Germinal center (tissue), 1 donor: Measurements from ENCODE around the gene COL24A1.
"Not testable (repeated sequence)": the region's sequence is repeated elsewhere in the genome, so short reads cannot be mapped to it uniquely, and the experiment has no call there.

ENCODE experiments used
- DNase-seq: peaks from one replicate; pipeline ENCODE4 v3.0.0; 2012; ENCODE audit warnings: mixed read lengths, low spot score

Gene COL24A1

DNA sequence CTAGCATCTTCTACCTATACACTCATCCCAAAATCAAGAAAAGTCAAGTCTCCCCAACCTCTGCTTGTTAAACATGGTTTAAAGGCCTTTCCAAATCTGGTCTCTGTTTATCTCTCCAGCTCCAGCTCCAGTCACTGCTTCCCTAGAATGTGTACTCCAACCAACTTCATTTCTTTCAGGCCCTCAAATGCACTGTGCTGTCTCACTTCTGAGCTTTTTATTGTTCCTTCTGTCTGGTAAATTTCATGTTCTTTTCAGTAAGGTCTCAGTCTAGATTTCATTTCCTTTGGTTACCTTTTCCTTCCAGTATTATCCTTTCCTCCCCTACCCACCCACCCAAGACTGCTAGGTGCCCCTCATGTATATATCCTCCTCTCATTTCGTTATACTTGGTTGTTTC lies 3.7 kb downstream of the COL24A1 start:
- no peak for DNase-seq

DNA sequence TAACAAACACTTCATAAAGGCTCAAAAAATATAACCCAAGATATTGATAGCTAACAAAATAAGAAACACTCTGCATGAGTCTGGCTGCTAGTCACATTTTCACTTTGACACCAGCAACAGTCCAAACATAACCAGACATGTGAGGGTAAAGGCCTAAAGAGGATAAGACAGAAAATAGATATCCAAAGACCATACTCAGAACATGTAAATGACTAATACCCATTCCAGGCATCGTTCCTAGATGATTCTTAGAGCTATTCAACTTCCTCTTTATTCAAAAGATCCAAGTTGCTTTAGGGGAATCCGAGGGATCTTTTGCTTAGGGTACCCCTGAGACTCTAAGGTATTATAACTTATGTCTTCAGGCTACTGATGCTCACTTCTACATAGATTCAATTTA lies 5.1 kb downstream of the COL24A1 start:
- DNase-seq = no peak

DNA sequence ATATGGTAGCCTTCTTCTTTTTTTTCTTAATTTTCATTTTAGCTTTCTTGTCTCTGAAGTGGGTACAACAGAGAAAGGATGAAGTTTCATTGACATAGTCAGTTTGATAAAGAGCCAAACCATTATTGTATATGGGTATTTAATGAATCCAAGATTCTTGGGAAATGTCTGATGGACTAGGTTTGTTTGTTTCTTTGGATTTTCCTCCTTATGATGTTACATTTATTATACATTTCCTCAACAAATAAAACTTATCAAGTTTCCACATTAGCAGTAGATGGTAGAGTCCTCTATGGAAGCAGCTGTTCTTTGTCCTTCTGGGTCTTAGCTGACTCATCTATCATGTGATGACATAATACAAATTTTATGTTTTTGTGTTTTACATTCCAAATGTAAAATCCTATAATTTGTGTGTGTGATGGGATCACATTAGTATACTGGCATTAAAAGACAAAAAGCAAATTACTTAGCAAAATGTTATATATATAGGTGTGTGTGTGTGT lies 6.0 kb downstream of the COL24A1 start:
- DNase-seq = no peak

DNA sequence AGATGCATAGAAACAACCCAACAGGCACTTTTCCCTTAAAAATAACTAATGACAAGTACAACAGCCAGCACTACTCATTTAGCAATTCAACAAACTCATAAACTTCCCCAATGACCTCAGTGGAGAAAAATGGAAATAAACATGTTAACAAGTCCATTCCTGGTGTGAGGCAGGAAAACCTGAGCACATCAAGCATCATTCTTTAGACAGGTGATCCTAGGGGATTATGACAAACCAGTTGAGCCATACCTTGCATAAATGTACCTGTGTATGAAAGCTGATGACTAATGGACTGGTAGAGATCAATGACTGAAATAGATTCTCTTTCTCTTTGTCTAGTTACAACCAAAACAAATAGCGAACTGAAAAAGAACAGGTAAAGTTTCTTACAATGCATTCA lies 7.0 kb downstream of the COL24A1 start:
- DNase-seq = no peak

DNA sequence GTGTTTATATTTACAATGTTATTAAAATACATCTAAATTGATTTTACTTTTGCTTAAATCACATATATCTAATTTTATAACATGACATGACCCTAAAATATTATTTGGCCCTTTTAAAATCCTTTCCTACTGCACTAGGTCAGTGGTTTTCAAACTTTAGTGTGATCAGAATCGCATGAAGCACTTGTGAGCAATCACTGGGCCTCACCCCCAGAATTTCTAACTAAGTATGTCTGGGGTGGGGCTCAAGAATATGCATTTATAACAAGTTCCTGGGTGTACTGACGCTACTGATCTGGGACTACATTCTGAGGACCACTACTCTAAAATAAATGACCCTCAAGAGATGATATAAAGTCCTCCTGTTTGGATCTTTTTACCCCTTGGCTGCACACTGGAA lies 8.8 kb downstream of the COL24A1 start:
- no peak for DNase-seq

DNA sequence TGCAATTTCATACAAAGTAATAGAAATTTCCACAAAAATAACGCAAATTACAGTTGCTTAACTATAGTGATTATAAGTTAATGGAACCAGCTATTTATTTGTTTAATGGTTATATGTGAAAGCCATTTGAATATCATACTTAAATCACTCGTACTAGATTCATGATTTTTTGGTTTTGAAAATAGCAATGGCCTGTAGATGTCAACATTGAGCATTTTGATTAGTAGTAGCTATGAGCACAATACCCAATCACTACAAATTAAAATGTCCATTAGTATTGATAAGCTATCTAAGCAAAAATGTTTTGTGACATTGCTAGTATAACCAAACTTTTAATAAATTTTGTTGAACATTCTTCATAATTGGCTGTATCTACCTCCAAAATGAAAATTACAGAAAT lies 10.0 kb downstream of the COL24A1 start:
- no peak for DNase-seq

DNA sequence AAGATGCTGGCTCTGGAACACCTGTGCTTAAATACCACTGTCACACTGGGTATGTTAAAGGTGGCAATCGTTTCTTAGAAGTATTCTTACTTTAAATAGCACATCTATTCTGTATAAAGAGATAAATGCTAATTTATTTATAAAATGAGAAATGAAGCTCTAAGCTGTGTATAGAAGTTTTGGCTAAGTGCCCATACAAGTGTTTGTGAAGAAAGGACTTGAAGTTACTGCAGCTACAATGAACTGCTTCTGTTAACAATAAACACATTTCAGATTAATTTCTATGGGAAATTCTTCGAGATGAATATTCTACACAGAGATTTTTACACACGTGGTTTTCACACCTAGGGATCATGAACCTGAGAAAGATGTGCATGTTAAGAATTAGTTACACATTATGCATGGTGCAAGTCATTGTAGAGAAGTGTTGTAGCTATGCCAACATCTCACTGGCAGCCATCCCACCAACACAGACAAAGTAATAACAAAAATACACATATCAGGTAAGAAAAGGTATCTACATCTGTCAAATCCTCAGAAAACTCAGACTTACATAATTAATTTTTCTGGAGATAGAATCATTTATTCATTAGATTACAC lies 16.2 kb downstream of the COL24A1 start:
- DNase-seq = no peak

DNA sequence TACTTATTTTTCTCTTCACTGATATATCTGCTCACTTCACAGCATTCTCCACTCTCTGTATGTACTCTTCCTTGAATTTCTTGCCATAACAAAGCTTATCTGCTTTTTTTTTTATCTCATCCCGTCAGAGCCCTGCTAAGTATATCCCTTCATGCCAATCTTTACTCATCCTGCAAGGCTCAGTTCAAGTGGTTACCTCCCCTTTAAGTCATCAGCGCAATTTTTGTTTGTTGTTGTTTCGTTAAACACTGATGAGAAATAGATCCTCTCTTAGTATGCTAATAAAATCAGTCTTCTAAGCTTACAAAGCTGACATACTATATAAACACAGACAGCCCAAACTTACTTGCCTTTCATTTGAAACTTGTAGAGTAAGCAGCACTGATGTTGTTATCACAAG lies 17.8 kb downstream of the COL24A1 start:
- DNase-seq = no peak

DNA sequence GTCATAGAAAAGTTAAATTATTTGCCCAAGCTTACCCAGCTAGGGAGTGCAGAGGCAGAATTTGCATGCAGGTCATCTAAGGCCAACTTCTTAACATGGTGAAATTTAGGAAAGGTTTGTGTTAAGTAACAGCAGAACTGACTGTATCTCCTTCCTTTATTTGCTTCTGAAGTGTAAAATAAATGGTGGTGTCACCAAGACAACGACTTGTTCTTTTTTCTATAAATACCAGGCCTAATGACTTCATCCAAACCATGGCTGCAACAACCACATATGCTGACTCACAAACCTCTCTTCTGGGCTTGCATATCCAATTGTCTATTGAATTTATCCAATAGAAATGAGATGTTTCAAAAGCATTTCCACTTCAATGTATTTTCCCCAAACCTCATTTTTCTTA lies 19.1 kb downstream of the COL24A1 start:
- DNase-seq = no peak

DNA sequence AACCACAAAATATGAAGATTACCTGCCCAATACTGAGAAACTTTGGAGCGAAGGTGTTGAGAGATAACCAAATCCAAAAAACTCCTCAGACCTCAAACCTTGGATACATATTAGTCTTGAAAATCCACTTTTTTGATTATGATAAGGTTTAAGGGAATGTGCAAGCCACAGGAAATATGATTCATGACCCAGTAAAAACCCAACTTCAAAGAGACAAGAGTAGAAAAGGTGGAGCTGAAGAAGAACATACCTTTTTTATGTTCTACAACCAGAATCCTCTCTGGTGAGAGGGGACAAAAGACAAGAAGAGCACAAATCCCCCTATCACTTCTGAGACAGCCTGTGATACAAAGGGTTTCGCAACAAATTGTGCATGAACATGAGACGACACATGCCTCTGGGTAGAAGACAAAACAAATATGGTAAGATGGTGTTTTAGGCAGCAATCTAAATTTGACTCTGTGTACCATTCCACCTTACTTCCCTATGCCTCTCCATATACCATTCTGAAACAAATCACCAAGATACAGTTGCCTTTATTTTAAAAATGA lies 37.3 kb downstream of the COL24A1 start:
- no peak for DNase-seq

DNA sequence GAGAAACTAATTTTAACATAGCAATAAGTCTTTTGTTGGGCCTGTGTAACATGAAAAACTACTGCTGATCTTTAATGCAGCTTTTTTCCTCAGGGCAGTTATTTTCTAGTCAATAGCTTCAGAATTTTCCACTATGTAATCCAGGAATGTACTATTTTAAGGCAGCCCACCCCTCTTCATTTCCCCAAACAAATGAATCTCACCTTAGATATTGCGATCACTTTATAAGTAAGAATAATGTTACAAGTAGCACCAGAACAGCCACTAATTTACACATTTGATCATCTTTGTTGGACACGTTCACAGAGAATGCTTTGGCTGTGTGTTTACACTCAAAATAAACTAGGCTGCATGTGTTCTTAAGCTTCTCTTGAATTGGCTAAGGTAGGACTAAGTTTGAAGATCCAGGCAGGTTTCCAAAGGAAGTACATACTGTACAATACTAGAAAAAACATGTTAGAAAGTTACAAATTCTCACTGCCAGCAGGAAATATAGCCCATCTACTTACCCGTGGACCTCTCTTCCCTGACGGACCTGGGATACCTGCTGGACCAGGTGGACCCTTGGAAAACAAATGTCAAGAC lies 41.7 kb downstream of the COL24A1 start:
- DNase-seq = no peak

DNA sequence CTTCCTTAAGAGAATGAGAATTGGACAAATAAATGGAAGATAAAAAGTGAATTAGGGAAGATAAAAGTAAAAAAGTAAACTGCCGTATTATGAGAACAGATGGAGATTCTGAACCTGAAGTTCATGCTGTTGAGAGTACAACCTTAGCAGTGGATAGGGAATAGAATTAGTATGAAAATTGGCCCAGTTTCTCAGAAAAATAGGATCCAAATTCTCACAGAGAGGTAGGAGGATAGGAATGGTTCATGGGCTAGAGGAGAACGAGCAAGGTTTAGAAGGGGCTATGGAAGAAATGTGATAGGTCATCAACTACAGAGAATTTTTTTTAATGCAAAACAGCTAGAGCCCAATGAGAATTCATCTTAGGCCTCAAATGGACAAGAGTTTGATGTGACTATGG lies 42.3 kb downstream of the COL24A1 start:
- DNase-seq = no peak

DNA sequence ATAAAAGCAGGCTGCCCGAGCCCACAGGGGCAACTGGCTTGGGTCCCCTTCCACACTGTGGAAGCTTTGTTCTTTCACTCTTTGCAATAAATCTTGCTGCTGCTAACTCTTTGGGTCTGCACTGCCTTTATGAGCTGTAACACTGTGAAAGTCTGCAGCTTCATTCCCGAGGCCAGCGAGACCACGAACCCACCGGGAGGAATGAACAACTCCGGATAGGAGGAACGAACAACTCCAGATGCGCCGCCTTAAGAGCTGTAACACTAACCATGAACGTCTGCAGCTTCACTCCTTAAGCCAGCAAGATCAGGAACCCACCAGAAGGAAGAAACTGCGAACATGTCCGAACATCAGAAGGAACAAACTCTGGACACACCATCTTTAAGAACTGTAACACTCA lies 45.0 kb downstream of the COL24A1 start:
- not testable (repeated sequence) for DNase-seq

DNA sequence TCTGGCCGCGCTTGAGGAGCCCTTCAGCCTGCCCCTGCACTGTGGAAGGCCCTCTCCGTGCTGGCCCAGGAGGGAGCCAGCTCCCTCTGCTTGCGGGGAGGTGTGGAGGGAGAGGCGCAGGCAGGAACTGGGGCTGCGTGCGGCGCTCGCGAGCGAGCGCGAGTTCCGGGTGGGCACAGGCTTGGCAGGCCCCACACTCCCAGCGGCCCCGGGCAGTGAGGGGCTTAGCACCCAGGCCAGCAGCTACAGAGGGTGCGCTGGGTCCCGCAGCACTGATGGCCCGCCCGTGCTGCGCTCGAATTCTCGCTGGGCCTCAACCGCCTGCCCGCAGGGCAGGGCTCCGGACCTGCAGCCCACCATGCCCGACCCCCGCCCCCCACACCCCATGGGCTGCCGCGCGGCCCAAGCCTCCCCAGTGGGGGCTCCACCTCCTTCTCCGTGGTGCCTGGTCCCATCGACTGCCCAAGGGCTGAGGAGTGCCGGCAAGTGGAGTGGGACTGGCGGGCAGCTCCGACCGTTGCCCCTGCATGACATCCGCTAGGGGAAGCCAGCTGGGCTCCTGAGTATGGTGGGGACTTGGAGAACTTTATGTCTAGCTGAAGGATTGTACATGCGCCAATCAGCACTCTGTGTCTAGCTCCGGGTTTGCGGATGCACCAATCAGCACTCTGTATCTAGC lies 46.0 kb downstream of the COL24A1 start:
- no peak for DNase-seq

DNA sequence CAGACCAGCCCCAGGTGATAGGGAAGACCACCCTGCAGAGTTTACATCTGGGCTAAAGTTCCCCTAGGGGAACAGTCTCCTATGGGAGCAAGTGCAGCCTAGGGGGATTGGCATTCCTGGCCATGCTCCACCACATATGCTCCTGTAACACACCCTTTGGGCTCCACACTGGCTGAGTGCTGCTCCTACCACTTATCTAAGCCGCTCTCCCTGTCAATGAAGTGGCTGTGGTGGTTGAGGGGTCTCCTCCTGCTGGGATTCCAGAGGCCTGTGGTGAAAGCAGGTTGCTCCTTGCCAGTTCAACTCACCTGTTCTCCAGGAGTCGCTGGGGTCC lies 51.1 kb downstream of the COL24A1 start:
- no peak for DNase-seq

DNA sequence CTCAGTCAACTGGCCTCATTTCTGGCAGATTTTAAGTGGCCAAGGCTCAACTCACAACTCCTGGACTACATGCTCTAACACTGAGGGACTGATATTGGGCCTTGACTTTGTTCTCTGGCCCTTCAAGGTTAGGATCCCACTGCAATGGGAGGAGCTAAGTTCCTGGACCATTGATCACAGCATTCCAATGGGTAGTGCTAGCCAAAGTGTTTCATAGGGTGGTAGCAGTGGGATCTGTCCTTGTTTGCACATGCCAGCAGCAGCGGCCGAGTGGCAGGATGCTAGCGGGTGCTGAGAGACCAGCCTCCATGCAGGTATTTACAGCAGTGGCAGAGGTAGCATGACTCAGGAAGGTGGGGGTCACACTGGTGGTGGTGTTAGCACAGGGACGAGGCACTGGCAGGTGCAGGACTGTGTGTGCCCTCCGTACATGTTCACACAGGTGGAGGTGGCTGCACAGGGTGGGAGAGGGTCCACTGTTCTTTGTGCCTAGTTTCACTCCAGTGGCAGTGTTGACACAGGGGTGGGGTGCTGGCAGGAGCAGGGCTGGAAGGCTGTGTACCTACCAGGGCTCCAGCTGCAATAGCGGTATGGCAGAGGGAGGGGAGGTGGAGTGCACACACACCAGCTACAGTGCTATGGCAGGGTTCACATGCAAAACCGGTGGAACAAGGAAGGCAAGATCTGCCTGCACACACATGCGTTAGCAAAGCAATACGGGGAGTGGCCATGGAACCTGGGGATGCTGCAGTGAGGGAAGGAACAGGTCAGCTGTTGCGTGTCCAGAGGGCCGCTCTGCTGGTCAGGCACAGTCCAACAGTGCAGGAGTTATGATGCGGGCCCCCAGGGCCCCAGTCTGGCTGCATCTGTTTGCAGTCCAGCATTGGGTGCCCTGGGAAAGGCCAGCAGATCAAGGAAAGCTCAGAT lies 51.7 kb downstream of the COL24A1 start:
- DNase-seq = no peak

DNA sequence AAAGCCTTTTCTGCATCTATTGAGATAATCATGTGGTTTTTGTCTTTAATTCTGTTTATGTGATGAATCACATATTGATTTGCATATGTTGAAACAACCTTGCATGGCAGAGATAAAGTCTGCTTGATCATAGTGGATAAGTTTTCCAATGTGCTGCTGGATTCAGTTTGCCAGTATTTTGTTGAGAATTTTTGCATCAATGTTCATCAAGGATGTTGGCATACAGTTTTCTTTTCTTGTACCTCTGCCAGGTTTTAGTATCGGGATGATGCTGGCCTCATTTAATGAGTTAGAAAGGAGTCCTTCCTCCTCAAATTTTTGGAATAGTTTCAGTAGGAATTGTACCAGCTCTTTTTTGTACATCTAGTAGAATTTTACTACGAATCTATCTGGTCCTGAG lies 55.0 kb downstream of the COL24A1 start:
- no peak for DNase-seq

DNA sequence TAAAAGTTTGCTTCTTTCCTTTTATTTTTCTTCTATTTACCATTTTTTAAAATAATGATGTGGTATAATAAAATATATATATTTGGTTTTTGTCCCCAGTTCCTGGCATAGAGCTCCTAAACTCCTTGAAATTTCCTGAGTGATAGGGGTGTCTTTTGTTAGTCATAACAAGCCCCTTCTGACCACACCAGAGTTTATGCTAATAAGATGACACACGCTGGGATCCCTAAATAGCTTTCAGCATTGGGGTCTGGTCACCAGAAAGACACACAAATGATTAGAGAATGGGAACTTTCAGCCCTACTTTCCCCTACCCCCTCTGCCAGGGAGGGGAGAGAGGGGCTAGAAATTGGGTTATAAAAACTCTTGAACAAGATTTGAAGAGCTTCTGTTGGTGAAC lies 56.2 kb downstream of the COL24A1 start:
- no peak for DNase-seq

DNA sequence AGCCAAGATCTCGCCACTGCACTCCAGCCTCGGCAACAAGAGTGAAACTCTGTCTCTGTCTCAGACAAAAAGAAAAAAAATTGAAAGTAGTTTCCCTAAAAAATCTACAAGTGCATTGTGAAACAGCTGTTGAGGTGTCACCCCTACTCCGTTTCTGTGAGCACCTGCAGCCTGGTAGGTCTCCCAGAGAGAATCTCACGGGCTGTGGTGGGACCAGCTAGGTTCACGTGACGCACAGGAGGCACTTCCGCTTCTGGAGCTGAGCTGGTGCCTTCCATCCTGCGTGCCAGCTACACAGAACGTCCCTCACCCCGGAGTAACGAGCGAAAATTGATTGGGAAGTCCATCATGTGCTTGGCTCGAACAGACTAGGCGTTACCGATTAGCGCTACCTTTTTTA lies 66.8 kb downstream of the COL24A1 start:
- no peak for DNase-seq

DNA sequence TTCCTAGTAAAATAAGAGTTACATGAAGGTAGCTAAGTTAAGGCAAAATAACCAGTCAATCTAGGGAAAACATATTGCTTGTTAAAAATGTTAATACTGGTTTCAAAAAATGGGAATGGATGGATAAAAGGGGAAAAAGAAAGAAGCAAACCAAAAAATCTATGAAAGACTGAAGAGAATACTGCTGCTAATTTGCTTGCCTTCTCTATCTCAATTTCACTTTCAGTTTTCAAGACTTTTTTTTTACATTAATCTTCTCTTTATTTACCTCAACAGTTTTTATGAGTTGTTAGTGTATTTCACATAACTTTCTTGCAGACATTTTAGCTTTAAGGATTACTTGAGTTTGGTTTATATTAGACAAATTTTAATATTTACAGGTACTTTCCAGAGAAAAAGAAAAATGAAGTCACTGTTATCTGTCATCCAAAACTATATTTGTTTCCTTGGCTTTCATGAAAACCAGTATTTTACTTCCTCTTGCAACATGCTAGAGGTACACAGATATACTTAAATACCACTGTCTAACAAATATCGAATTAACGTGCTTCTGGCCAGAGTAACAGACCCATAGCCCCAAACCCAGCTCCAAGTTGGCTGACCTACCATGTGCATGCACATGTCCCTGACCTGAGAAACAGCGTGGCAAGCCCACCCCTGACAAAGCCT lies 70.7 kb downstream of the COL24A1 start:
- DNase-seq = no peak

DNA sequence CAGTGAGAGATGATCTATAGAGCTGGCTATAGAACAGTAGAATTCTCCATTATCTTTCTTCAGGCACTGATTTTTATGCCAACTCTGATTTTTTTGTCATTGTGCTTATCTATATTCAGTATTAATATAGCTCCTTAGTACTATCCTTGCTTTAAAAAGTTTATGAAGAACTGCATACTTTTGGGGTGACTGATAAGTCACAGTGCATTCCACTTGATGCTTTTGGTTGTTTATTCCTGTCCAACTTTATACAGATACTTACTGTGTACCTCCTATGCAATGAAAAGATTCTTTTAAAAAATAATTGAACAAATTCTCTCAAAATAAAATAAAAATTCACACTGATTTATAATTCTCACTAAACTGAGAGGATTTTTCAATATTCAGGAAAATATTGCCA lies 71.6 kb downstream of the COL24A1 start:
- DNase-seq = no peak

DNA sequence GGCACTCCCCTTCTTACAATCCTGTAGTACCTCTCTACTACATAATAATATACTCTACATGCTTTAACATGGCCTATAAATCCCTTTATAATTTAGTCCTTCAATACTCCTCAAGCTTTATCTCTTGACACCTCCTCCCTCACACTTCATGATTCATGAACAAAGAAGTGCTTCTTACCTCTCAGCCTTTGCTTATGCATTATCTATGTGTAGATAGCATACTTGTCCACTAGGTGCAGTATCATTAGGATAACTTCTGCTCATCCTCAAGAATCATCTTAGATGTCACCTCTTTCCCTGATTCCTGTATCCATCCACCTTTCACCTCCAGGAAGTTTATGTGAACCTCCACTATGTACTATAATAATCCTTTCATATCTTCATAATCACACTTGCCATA lies 74.4 kb downstream of the COL24A1 start:
- no peak for DNase-seq
